Lung (tissue), 12 donors: Measurements from ENCODE around the gene SAC3D1. TPM values are rescaled to one million over a fixed set of nuclear protein-coding genes. Genes with fewer than 3 reads are reported as not detected.

ENCODE experiments used
- ATAC-seq: fragments of 200-7000 bp; cut with Tn5 transposase; one replicate; pipeline ENCODE4 v1.9.1; 2020; ENCODE audit warnings: moderate number of reproducible peaks; ENCODE audit not compliant: insufficient read depth, low FRiP score
- DNase-seq, 3 donors: peaks; one replicate each; pipeline ENCODE4 v3.0.0-alpha.2; 2013 to 2017
- H3K27ac ChIP-seq, 2 donors: one replicate each; pipeline ENCODE4 v1.5.1; 2013; ENCODE audit warnings: mild to moderate bottlenecking in 2 of 2, moderate library complexity in 2 of 2, control low read depth in 1 of 2, inconsistent platforms in 1 of 2, low read depth in 1 of 2, low read length in 1 of 2
- H3K27me3 ChIP-seq, 3 donors: one replicate each; pipeline ENCODE4 v1.5.1; 2013; ENCODE audit warnings: low read length in 2 of 3; ENCODE audit not compliant: control insufficient read depth in 3 of 3, insufficient read depth in 3 of 3
- H3K36me3 ChIP-seq, 4 donors: one replicate each; pipeline ENCODE4 v1.5.1; 2013; ENCODE audit warnings: low read length in 4 of 4, mild to moderate bottlenecking in 1 of 4, moderate library complexity in 1 of 4; ENCODE audit not compliant: control insufficient read depth in 4 of 4, insufficient read depth in 4 of 4
- H3K4me1 ChIP-seq, 5 donors: one replicate each; pipeline ENCODE4 v1.5.1; 2013; ENCODE audit warnings: low read length in 5 of 5, mild to moderate bottlenecking in 2 of 5, moderate library complexity in 1 of 5; ENCODE audit not compliant: control insufficient read depth in 5 of 5, insufficient read depth in 5 of 5
- H3K4me3 ChIP-seq: one replicate; pipeline ENCODE4 v1.5.1; 2013; ENCODE audit warnings: mild to moderate bottlenecking, control low read depth, moderate library complexity
- H3K9ac ChIP-seq, 2 donors: one replicate each; pipeline ENCODE4 v1.5.1; 2013; ENCODE audit warnings: low read length in 2 of 2, control low read depth in 1 of 2; ENCODE audit not compliant: insufficient read depth in 1 of 2
- H3K9me3 ChIP-seq, 4 donors: one replicate each; pipeline ENCODE4 v1.5.1; 2013; ENCODE audit warnings: low read length in 3 of 4, mild to moderate bottlenecking in 1 of 4, moderate library complexity in 1 of 4; ENCODE audit not compliant: control insufficient read depth in 4 of 4, insufficient read depth in 3 of 4
- WGBS, 2 donors: extraction: QIAGEN DNeasy Blood & Tissue Kit; methylation state at CpG; one replicate each; pipeline ENCODE4 v1.1.7; 2013; 5-methylcytosine and 5-hydroxymethylcytosine counted together
- polyA plus RNA-seq, 2 donors: library from polyadenylated mRNA; stranded (reverse); fragments of 200-250 nt; gene quantifications; one replicate each; pipeline ENCODE4 v1.2.1, GENCODE V29; 2013
- total RNA-seq, 2 donors: library from RNA; depleted of rRNA in 1 of 2; stranded (reverse); fragments of >200 nt in 1 of 2; gene quantifications; one replicate each; pipeline ENCODE4 v1.2.1, GENCODE V29; 2014 to 2021
- TF ChIP-seq, protein P1 (sequence below): IDR thresholded peaks from 2 replicates; pipeline ENCODE4 v1.5.1; 2012; ENCODE audit warnings: mild to moderate bottlenecking; ENCODE audit errors: control extremely low read depth, extremely low read depth
- donor health status: control.
- donor health status: control.
- donor health status: Bipolar disorder and iron deficiency.
- donor health status: healthy.
- donor health status: DM: yes; HTN: yes; CAD: no.

The SAC3D1 gene
- total and polyA plus RNA-seq, 4 donors, result 5.1 to 17.6 (median 14.3) TPM

- peaks cover 0 to 3% (median 0%) of the 10 kb centered on the region in 4 donors for H3K36me3 ChIP-seq
- no peaks in the 10 kb centered on the region for H3K9me3 ChIP-seq
- ATAC-seq (peak; percentile 84), DNase-seq (peak; percentile 90 to 96 (median 94))
- 15 to 17% methylated on average over 9 of the region's 9 CpGs for WGBS, 2 donors
- H3K27ac ChIP-seq, result peak within 1 kb of the TSS; percentile 0 to 84
- peaks cover 0 to 12% (median 0%) of the 10 kb centered on the region in 5 donors for H3K4me1 ChIP-seq
- no peaks in the 10 kb centered on the region for H3K27me3 ChIP-seq
- TF ChIP-seq, protein P1, sequence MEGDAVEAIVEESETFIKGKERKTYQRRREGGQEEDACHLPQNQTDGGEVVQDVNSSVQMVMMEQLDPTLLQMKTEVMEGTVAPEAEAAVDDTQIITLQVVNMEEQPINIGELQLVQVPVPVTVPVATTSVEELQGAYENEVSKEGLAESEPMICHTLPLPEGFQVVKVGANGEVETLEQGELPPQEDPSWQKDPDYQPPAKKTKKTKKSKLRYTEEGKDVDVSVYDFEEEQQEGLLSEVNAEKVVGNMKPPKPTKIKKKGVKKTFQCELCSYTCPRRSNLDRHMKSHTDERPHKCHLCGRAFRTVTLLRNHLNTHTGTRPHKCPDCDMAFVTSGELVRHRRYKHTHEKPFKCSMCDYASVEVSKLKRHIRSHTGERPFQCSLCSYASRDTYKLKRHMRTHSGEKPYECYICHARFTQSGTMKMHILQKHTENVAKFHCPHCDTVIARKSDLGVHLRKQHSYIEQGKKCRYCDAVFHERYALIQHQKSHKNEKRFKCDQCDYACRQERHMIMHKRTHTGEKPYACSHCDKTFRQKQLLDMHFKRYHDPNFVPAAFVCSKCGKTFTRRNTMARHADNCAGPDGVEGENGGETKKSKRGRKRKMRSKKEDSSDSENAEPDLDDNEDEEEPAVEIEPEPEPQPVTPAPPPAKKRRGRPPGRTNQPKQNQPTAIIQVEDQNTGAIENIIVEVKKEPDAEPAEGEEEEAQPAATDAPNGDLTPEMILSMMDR, result peak; percentile 65
- peak within 1 kb of the TSS; percentile 36 for H3K4me3 ChIP-seq
- peak within 1 kb of the TSS; percentile 9 to 49 for H3K9ac ChIP-seq
Observed at GRCh38 chr11:64996710-64997380, 44.2 kb upstream of the SAC3D1 start, which contains the start of gene BATF2. BATF2 (minus strand) TSS chr11:64996971; CDS start chr11:64996914, 57 bp downstream.

- 83 to 94% methylated on average over 1 of the region's 1 CpG for WGBS, 2 donors
- ATAC-seq (no peak), DNase-seq (no peak)
- Histone ChIP-seq H3K27me3 (no peaks in the 10 kb centered on the region), H3K36me3 (peaks cover 0 to 3% (median 0%) of the 10 kb centered on the region in 4 donors), H3K9ac (no peak overlapping the region), H3K4me3 (no peak overlapping the region), H3K4me1 (peaks cover 0 to 12% (median 0%) of the 10 kb centered on the region in 5 donors), H3K27ac (no peak overlapping the region), H3K9me3 (no peaks in the 10 kb centered on the region)
- TF ChIP-seq, protein P1, result no peak
Observed at GRCh38 chr11:64998141-64998540, 42.9 kb upstream of the SAC3D1 start.

GRCh38 chr11:64998690-64999431 is 42.1 kb upstream of the SAC3D1 start:
- no peak overlapping the region for H3K9ac ChIP-seq
- ATAC-seq (no peak), DNase-seq (no peak)
- H3K27ac ChIP-seq, result no peak overlapping the region
- H3K4me3 ChIP-seq, result no peak overlapping the region
- peaks cover 0 to 2% (median 0%) of the 10 kb centered on the region in 4 donors for H3K36me3 ChIP-seq
- H3K27me3 ChIP-seq, result no peaks in the 10 kb centered on the region
- no peaks in the 10 kb centered on the region for H3K9me3 ChIP-seq
- peaks cover 0 to 12% (median 0%) of the 10 kb centered on the region in 5 donors for H3K4me1 ChIP-seq
- 79 to 81% methylated on average over 9 of the region's 9 CpGs for WGBS, 2 donors
- TF ChIP-seq, protein P1, result no peak
